Neural progenitor cell (in vitro differentiated cells): ENCODE measurements around the gene FALEC. TPM values are rescaled to one million over a fixed set of nuclear protein-coding genes. Genes with fewer than 3 reads are reported as not detected.

ENCODE experiments used
- DNase-seq: peaks from one replicate; pipeline ENCODE4 v3.0.0-alpha.2; 2016; ENCODE audit warnings: low spot score
- H2AFZ ChIP-seq: fragments of 200-600 bp; sonication (generic); replicated peaks from 2 replicates; pipeline ENCODE4 v1.6.1; 2016; ENCODE audit warnings: antibody characterized with exemption
- H3F3A ChIP-seq: fragments of 200-600 bp; sonication (generic); 2 replicates; pipeline ENCODE4 v1.6.1; 2016; ENCODE audit warnings: antibody characterized with exemption, low read depth
- H3K27ac ChIP-seq: fragments of 200-600 bp; sonication (generic); 2 replicates; pipeline ENCODE4 v1.5.1; 2016; ENCODE audit warnings: mild to moderate bottlenecking
- H3K27me3 ChIP-seq: fragments of 200-600 bp; sonication (generic); 2 replicates; pipeline ENCODE4 v1.6.1; 2016; ENCODE audit warnings: mild to moderate bottlenecking, moderate library complexity
- H3K36me3 ChIP-seq: fragments of 200-600 bp; sonication (generic); 2 replicates; pipeline ENCODE4 v1.5.1; 2016
- H3K4me1 ChIP-seq: fragments of 200-600 bp; sonication (generic); 2 replicates; pipeline ENCODE4 v1.6.1; 2016; ENCODE audit warnings: mixed run types
- H3K4me2 ChIP-seq: fragments of 200-600 bp; sonication (generic); 2 replicates; pipeline ENCODE4 v1.6.1; 2016
- H3K4me3 ChIP-seq: fragments of 200-600 bp; sonication (generic); 2 replicates; pipeline ENCODE4 v1.5.1; 2016
- H3K79me2 ChIP-seq: fragments of 200-600 bp; sonication (generic); 2 replicates; pipeline ENCODE4 v1.6.1; 2016; ENCODE audit warnings: low read depth
- H3K9ac ChIP-seq: fragments of 200-600 bp; sonication (generic); 2 replicates; pipeline ENCODE4 v1.6.1; 2016
- H3K9me3 ChIP-seq: fragments of 200-600 bp; sonication (generic); 2 replicates; pipeline ENCODE4 v1.5.1; 2016; ENCODE audit warnings: low read depth
- H4K20me1 ChIP-seq: fragments of 200-600 bp; sonication (generic); 2 replicates; pipeline ENCODE4 v1.6.1; 2016; ENCODE audit warnings: low read depth
- H3K27ac Mint-ChIP-seq: 3 replicates; pipeline ENCODE4 v1.8.0; 2021; ENCODE audit warnings: mixed read lengths
- H3K27me3 Mint-ChIP-seq: 2 replicates; pipeline ENCODE4 v1.8.0; 2022; ENCODE audit warnings: low read depth, mild to moderate bottlenecking, inconsistent platforms, moderate library complexity, mixed read lengths; ENCODE audit not compliant: insufficient read depth
- H3K36me3 Mint-ChIP-seq: 3 replicates; pipeline ENCODE4 v1.8.0; 2021; ENCODE audit warnings: mixed read lengths
- H3K4me1 Mint-ChIP-seq: 3 replicates; pipeline ENCODE4 v1.8.0; 2021; ENCODE audit warnings: mixed read lengths
- H3K4me3 Mint-ChIP-seq: 3 replicates; pipeline ENCODE4 v1.8.0; 2021; ENCODE audit warnings: mild to moderate bottlenecking, moderate library complexity, mixed read lengths
- H3K9me3 Mint-ChIP-seq: 3 replicates; pipeline ENCODE4 v1.8.0; 2020; ENCODE audit warnings: mixed read lengths
- EZH2 ChIP-seq: fragments of 200-600 bp; sonication (generic); IDR thresholded peaks from 2 replicates; pipeline ENCODE4 v1.6.1; 2017; ENCODE audit warnings: antibody characterized with exemption, mild to moderate bottlenecking, moderate library complexity
- EZH2phosphoT487 ChIP-seq: fragments of 200-600 bp; sonication (generic); IDR thresholded peaks from 2 replicates; pipeline ENCODE4 v1.6.1; 2017; ENCODE audit warnings: antibody characterized with exemption
- total RNA-seq: library from RNA; depleted of rRNA; stranded (reverse); fragments of >200 nt; gene quantifications from 2 replicates; pipeline ENCODE4 v1.2.3, GENCODE V29; 2015; ENCODE audit warnings: low replicate concordance
- TF ChIP-seq, protein P1 (sequence below): fragments of 200-600 bp; sonication (generic); IDR thresholded peaks from 2 replicates; pipeline ENCODE4 v1.5.1; 2017; ENCODE audit warnings: antibody characterized with exemption, mild to moderate bottlenecking

The FALEC gene
- total RNA-seq, 1 donor from 2014 or later = not detected

GRCh38 chr1:150576367-150576711 is 60.8 kb downstream of the FALEC start:
- H3K4me3 Mint-ChIP-seq = peak overlapping the region; percentile 96
- Histone ChIP-seq H3K4me3 (peak overlapping the region; percentile 71), H3K4me1 (peaks cover 30% of the 10 kb centered on the region), H4K20me1 (peaks cover 64% of the 10 kb centered on the region), H3F3A (peaks cover 84% of the 10 kb centered on the region), H3K79me2 (peaks cover 92% of the 10 kb centered on the region), H3K36me3 (peaks cover 30% of the 10 kb centered on the region), H3K27ac (no peak overlapping the region), H3K27me3 (no peaks in the 10 kb centered on the region), H3K4me2 (peak overlapping the region; percentile 99), H3K9me3 (no peaks in the 10 kb centered on the region), H2AFZ (no peak overlapping the region), H3K9ac (peak overlapping the region; percentile 97)
- DNase-seq = no peak
- TF ChIP-seq, protein P1, sequence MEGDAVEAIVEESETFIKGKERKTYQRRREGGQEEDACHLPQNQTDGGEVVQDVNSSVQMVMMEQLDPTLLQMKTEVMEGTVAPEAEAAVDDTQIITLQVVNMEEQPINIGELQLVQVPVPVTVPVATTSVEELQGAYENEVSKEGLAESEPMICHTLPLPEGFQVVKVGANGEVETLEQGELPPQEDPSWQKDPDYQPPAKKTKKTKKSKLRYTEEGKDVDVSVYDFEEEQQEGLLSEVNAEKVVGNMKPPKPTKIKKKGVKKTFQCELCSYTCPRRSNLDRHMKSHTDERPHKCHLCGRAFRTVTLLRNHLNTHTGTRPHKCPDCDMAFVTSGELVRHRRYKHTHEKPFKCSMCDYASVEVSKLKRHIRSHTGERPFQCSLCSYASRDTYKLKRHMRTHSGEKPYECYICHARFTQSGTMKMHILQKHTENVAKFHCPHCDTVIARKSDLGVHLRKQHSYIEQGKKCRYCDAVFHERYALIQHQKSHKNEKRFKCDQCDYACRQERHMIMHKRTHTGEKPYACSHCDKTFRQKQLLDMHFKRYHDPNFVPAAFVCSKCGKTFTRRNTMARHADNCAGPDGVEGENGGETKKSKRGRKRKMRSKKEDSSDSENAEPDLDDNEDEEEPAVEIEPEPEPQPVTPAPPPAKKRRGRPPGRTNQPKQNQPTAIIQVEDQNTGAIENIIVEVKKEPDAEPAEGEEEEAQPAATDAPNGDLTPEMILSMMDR = no peak
- TF ChIP-seq EZH2phosphoT487 = no peak
- TF ChIP-seq EZH2 = no peak
- H3K27ac Mint-ChIP-seq = no peak overlapping the region
- H3K27me3 Mint-ChIP-seq = peaks cover 2% of the 10 kb centered on the region
- peaks cover 48% of the 10 kb centered on the region for H3K36me3 Mint-ChIP-seq
- no peaks in the 10 kb centered on the region for H3K9me3 Mint-ChIP-seq
- peaks cover 41% of the 10 kb centered on the region for H3K4me1 Mint-ChIP-seq

GRCh38 chr1:150576794-150577556 is 61.4 kb downstream of the FALEC start:
- no peaks in the 10 kb centered on the region for H3K9me3 Mint-ChIP-seq
- peaks cover 30% of the 10 kb centered on the region for H3K4me1 ChIP-seq
- peaks cover 91% of the 10 kb centered on the region for H3K79me2 ChIP-seq
- H3K9me3 ChIP-seq = no peaks in the 10 kb centered on the region
- peak overlapping the region; percentile 96 for H3K4me3 Mint-ChIP-seq
- H2AFZ ChIP-seq = no peak overlapping the region
- H3K27me3 ChIP-seq = no peaks in the 10 kb centered on the region
- peak overlapping the region; percentile 99 for H3K27ac Mint-ChIP-seq
- peak overlapping the region; percentile 97 for H3K9ac ChIP-seq
- DNase-seq = no peak
- H3K27me3 Mint-ChIP-seq = peaks cover 2% of the 10 kb centered on the region
- peak overlapping the region; percentile 100 for H3K27ac ChIP-seq
- peak overlapping the region; percentile 71 for H3K4me3 ChIP-seq
- H3K4me1 Mint-ChIP-seq = peaks cover 41% of the 10 kb centered on the region
- peaks cover 30% of the 10 kb centered on the region for H3K36me3 ChIP-seq
- peaks cover 62% of the 10 kb centered on the region for H4K20me1 ChIP-seq
- TF ChIP-seq, protein P1 = no peak
- TF ChIP-seq EZH2 = no peak
- no peak for TF ChIP-seq EZH2phosphoT487
- H3K4me2 ChIP-seq = peak overlapping the region; percentile 99
- peaks cover 48% of the 10 kb centered on the region for H3K36me3 Mint-ChIP-seq
- peaks cover 78% of the 10 kb centered on the region for H3F3A ChIP-seq

DNA sequence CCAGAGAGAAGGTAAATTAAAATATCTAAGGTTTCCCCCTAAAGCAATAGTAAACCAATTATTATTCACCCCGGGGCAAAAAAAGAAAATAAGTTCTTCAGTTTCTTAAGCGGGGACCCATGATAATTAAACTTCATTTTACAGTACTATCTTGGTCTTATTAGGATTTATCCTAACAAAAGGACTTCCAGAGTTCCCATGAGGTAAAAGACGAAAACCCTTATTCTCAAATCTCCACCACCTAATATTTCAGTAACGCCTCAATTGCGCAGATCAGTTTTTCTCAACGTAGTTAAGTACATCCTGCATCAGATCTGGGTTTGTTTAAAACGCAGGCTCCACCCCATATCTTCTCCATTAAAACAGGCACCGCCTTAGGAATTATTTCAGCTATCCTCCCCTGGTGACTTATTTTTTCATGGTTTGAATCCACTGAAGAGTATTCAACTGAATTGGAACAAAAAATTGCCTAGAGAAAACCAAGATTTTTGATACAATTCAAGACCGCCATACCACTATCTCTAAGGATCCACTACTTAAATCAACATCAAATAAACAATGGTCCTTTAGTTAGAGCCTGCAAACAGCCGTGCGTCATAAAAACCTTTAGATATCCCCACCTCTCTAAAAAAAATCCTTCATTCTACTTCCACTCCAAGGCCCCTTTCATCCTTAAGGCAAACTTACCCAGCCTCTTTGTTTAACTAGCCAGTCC is 62.2 kb downstream of the FALEC start:
- Histone ChIP-seq H4K20me1 (peaks cover 62% of the 10 kb centered on the region), H2AFZ (no peak overlapping the region), H3K36me3 (peaks cover 30% of the 10 kb centered on the region), H3K4me2 (peak overlapping the region; percentile 99), H3K27me3 (no peaks in the 10 kb centered on the region), H3K9ac (peak overlapping the region; percentile 97), H3K79me2 (peaks cover 83% of the 10 kb centered on the region), H3K9me3 (no peaks in the 10 kb centered on the region), H3F3A (peaks cover 72% of the 10 kb centered on the region), H3K4me1 (peaks cover 30% of the 10 kb centered on the region), H3K27ac (peak overlapping the region; percentile 100), H3K4me3 (peak overlapping the region; percentile 71)
- Mint-ChIP-seq H3K4me1 (peaks cover 41% of the 10 kb centered on the region), H3K9me3 (no peaks in the 10 kb centered on the region), H3K36me3 (peaks cover 44% of the 10 kb centered on the region), H3K27ac (peak overlapping the region; percentile 99), H3K4me3 (peak overlapping the region; percentile 96), H3K27me3 (peaks cover 2% of the 10 kb centered on the region)
- TF ChIP-seq, protein P1 = no peak
- TF ChIP-seq EZH2phosphoT487 = no peak
- TF ChIP-seq EZH2 = no peak
- DNase-seq = no peak
